Measurements from ENCODE around the gene ZBTB22.
"Not testable (repeated sequence)": the region's sequence is repeated elsewhere in the genome, so short reads cannot be mapped to it uniquely, and the experiment has no call there.

ZBTB22 gene, protein sequence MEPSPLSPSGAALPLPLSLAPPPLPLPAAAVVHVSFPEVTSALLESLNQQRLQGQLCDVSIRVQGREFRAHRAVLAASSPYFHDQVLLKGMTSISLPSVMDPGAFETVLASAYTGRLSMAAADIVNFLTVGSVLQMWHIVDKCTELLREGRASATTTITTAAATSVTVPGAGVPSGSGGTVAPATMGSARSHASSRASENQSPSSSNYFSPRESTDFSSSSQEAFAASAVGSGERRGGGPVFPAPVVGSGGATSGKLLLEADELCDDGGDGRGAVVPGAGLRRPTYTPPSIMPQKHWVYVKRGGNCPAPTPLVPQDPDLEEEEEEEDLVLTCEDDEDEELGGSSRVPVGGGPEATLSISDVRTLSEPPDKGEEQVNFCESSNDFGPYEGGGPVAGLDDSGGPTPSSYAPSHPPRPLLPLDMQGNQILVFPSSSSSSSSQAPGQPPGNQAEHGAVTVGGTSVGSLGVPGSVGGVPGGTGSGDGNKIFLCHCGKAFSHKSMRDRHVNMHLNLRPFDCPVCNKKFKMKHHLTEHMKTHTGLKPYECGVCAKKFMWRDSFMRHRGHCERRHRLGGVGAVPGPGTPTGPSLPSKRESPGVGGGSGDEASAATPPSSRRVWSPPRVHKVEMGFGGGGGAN

DNA sequence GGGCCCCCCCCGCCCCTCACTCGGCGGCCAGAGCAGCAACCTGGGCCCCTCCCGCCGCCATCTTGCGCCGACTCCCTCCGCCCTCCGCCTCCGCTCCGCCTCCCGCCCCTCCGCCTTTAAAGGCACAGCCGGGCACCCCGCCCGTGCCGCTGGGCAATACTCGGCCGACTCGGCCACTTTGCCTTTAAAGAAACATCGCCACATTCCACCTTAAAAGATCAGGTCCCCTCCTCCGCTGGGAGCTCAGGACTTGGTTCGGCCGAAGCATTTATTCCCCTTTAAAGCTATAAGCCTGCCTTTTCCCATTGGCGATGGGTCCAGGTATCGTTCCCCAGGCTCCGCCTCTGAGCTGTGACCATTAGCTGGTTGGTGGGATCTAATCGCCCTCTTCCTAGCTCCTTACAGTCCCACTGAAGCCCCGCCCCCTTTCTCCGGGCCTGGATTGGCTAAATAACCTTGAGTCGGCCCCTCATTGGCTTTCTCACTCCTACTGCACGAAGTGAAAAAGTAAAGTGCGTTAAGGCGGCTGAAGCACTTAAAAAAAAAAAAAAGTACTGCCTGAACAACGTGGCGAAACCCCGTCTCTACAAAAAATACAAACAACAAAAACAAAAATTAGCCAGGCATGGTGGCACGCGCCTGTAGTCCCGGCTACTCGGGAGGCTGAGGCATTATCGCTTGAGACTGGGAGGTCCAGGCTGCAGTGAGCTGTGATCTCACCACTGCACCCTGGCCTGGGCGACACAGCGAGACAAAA lies at the start of gene ZBTB22:
TSS of gene ZBTB22 (minus strand) at position 76 of the 757 bp plus-strand sequence. CDS start 828 bp downstream, outside the sequence.
- DNase-seq: peak; percentile 100

DNA sequence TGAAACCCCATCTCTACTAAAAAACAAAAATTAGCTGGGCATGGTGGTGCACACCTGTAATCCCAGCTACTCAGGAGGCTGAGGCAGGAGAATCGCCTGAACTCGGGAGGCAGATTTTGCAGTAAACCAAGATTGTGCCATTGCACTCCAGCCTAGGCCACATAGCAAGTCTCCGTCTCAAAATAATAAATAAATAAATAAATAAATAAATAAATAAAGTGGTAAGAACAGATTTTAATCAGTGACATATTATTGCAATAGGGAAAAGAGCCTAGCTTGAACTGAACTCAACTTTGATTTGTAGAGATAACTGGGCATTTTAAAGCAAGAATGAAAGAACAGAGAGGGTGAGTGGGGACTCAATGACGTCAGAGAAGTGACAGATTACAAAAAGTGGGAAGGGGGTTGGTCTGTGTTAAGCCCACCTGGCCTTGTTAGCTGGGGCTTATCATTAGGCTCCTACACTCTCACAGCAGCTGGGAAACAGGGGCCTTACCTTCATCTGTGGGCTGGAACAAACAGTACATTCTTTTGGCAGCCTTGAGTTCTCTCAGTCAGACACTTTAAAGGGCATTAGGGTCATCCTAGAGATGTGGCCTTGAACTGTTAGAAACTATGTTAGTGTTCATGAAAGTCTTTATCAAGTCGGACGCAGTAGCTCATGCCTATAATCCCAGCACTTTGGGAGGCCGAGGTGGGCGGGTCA lies 49.6 kb upstream of the ZBTB22 start:
- no peak for DNase-seq

DNA sequence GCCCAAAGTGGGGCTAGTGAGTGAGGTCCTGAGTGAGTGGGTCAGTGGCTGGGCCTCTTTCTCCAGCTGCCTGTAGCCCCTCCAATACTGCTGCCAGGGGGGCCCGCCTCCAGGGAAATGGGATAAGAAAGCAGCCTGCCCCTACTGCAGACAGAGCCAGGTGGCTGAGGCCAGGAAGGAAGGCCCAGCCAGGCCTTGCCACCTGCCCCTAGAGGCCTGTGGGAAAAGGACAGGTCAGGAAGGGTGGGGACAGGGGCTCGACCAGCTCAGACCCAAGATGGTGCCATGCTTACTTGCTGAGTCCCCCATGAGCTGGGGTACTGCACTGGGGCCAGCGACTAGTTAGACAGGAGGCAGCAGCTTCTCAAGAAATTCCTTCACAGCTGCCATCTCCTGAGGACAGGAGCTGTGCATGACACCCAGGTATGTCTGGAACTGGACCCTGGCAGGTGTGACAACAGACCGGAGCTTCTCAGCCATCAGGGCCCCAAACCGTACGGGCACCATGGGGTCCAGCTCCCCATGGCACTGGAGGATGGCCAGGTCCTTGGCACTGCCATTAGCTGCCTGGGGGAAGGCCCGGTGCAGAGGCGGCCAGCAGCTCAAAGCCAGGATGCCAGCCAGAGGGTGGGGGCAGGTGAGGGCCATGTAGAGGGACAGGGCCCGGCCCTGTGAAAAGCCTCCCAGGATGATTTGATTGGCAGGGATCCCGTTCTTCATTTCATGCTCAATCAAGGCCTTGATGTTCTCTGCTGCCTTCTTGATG lies 47.8 kb upstream of the ZBTB22 start:
- DNase-seq: peak; percentile 51

DNA sequence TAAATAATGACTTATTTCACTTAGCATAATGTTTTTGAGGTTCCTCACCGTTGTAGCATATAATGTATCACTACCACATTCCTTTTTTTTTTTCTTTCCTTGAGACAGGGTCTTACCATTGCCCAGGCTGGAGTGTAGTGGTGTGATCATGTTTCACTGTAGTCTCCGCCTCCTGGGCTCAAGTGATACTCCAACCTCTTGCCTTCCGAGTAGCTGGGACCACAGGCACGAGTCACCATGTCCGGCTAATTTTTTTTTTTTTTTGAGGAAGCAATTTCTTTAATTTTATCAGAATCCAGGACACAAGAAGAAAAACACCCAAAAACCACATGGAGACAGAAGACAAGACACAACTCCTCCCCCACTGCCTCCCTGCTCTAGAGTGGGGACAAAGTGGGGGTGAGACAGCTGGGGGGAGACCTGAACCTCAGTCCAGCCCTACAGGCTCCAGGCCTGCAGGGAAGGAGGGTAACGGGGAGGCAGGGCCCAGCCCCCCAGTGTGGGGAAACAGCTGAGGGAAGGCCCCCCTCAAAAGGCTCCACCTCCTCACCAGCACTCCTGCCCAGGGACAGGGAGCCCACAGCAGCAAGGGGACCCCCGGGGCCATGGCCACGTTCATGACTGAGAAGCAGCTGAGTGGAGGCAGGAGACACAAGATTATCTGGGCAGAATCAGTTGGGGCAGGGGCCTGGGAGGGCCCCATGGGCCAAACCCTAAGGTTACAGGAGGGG lies 47.1 kb upstream of the ZBTB22 start:
- DNase-seq: peak; percentile 94

- not testable (repeated sequence) for DNase-seq
These were observed 45.9 kb upstream of the ZBTB22 start for GRCh38 chr6:33363486-33363885.

DNA sequence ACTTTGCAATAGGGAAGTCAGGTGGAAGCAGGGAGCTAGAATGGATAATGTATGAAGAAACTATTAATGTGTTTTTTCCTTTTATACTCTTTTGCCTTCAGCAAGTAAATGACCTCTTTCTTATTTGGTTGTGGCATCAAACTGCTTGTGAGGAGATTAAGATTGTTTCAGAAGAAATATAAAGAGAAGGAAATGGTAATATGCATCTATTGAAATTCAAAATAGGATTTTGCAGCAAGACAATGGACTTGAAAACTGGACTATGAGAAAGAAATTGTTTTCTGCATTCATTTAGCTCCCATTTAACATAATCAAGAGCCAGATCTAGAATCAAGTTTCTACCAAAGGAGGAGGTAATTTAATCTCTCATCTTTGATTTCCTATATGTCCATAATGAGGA lies 41.8 kb upstream of the ZBTB22 start:
- no peak for DNase-seq

DNA sequence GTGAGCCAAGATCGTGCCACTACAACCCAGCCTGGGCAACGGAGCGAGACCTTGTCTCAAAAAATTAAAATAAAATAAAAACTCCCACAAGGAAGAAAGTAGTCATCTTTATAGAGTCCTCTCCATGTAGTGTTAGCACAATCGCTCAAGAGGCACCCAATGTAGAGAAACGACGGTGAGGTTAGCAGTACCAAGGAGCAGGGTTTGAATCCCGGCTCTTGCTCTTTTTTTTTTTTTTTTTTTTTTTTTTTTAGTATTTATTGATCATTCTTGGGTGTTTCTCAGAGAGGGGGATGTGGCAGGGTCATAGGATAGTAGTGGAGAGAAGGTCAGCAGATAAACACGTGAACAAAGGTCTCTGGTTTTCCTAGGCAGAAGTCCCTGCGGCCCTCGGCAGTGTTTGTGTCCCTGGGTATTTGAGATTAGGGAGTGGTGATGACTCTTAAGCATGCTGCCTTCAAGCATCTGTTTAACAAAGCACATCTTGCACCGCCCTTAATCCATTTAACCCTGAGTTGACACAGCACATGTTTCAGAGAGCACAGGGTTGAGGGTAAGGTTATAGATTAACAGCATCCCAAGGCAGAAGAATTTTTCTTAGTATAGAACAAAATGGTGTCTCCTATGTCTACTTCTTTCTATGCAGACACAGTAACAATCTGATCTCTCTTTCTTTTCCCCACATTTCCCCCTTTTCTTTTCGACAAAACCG lies 39.8 kb upstream of the ZBTB22 start:
- not testable (repeated sequence) for DNase-seq

- DNase-seq: no peak
These were observed 38.8 kb upstream of the ZBTB22 start for GRCh38 chr6:33356295-33356694.

- DNase-seq: not testable (repeated sequence)
These were observed 38.3 kb upstream of the ZBTB22 start for GRCh38 chr6:33355860-33356259.

DNA sequence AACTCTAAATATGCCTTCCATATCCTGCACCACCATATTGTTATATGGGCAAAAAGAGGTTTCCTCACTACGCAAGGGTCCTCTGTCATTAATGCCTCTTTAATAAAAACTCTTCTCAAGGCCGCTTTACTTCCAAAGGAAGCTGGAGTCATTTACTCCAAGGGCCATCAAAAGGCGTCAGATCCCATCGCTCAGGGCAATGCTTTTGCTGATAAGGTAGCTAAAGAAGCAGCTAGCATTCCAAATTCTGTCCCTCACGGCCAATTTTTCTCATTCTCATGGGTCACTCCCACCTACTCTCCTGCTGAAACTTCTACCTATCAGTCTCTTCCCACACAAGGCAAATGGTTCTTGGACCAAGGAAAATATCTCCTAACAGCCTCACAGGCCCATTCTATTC lies 30.3 kb upstream of the ZBTB22 start:
- DNase-seq: no peak

DNA sequence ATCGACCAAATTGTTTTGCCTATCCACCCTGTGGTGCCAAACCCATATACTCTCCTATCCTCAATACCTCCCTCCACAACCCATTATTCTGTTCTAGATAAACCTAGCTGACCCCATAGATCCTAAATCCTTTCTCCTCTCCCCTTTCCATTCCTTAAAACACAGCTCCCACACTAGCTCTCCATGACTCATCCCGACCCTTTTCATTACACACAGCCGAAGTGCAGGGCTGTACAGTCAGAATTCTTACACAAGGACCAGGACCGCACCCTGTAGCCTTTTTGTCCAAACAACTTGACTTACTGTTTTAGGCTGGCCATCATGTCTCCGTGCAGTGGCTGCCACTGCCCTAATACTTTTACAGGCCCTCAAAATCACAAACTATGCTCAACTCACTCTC lies 29.4 kb upstream of the ZBTB22 start:
- not testable (repeated sequence) for DNase-seq

DNA sequence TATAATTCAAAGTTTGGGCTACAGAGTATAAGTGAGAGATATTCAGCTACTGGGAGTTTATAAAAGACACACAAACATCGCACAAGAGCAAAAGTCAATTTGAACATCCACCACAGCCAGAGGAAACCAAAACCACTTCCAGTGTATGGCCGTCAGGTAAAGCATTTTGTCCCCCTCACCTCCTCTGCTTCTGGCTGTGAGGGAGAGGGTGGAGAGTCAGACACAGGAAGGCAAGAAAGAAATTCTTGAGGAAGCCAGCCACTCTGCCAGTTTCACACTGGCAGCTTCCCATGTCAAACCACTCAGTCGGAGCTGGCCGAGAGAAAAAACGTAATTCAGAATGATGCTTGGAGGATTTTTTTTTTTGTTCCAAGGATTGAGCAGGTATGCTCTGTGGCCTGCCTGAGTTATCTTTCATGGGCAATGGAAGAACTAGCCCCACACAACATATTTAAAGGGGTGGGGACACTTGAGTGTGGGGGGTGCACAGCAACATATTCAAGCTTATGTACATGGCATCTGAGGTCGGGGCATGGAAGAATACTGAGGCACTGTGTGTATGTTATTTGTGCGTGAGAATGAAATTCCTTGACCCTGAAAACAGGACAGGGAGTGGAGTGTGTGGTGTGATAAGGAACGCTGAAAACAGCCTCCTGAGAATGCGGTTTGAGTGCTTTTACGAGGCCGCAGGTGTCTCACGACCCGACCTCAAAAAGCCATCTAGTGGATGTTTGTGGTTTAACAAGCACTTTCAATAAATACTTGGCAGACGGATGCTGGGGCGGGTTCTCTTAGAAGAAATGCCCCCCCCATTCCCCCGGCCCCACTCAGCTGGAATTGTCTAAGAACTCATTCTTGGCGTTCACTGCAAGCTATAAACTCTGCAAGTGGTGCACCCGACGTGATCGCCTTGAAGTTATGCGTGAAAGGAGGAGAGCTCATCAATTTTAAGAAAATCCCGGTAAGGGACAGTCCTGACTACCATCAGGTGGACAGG lies 27.5 kb upstream of the ZBTB22 start:
- DNase-seq: peak; percentile 89

GRCh38 chr6:33343953-33344611 lies 26.5 kb upstream of the ZBTB22 start:
- DNase-seq: no peak

GRCh38 chr6:33343606-33343952 lies 26.0 kb upstream of the ZBTB22 start:
- DNase-seq: not testable (repeated sequence)

DNA sequence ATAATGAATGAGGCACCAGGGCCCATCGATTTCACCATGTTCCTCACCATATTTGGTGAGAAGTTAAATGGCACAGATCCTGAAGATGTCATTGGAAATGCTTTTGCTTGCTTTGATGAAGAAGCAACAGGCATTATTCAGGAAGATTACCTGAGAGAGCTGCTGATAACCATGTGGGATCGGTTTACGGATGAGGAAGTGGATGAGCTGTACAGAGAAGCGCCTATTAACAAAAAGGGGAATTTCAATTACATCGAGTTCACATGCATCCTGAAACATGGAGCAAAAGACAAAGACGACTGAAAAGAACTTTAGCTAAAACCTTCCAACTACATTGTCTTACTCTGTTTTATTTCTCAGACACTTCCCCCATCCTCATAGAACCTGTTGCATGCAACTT lies 21.6 kb upstream of the ZBTB22 start:
- no peak for DNase-seq

DNA sequence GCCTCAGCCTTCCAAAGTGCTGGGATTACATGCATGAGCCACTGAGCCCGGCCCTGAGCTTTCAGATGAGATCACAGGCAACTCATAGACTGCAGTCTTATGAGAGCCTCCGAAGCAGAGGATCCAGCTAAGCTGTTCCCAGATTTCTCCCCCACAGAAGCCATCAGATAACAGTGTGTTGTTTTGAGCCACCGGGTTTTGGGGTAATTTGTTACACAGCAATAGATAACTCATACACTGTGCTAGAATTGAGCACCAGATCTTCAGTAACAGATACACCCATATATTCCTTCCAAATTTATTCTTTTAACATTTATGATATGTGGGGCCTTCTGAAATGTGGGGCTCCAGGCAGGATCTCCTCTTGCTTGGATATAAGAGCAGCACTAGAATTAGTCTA lies 19.0 kb upstream of the ZBTB22 start:
- DNase-seq: no peak

DNA sequence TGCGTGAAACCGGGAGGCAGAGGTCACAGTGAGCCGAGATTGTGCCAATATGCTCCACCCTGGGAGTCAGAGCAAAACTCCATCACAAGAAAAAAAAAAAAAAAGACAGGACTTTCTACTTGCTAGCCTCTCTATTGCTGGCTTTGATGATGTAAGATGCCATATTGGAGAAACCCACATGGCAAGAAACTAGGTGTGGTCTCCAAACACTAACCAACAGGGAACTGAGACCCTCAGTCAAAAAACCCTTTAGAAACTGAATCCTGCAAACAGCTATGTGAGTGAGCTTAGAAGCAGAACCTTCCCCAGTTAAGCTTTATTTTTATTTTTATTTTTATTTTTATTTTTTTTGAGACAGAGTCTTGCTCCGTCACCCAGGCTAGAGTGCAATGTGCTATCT lies 18.4 kb upstream of the ZBTB22 start:
- no peak for DNase-seq

- no peak for DNase-seq
These were observed 16.1 kb upstream of the ZBTB22 start for GRCh38 chr6:33333666-33334065.

- no peak for DNase-seq
These were observed 13.2 kb upstream of the ZBTB22 start for GRCh38 chr6:33330736-33331135.

Measured in DMS53 (cell line).